Endothelial cell of umbilical vein (primary cell): ENCODE results near the gene LRRK1. TPM values are rescaled to one million over a fixed set of nuclear protein-coding genes. Genes with fewer than 3 reads are reported as not detected.

Experiments used
- BruUV-seq: library from RNA; stranded (reverse); fragments of 400-500 nt; replicated peaks from 2 replicates; lab custom pipeline; 2021; lab: Mats Ljungman, UMichigan
- CTCF ChIA-PET: fragments of 300-600, 350-600 bp; sonication (Branson Sonifier 250); formaldehyde crosslinking; loops from one replicate; lab custom pipeline; 2021; ENCODE audit warnings: antibody characterized with exemption, inconsistent platforms; lab: Charles Lee
- POLR2A ChIA-PET: fragments of 300-600, 350-600 bp; sonication (Branson Sonifier 250); formaldehyde crosslinking; loops from one replicate; lab custom pipeline; 2021; ENCODE audit warnings: antibody characterized with exemption, inconsistent platforms; lab: Charles Lee
- DNase-seq: peaks from one replicate; pipeline ENCODE4 v3.0.0-alpha.2; 2011; ENCODE audit warnings: low read depth, low spot score
- FAIRE-seq: peaks from 2 replicates; lab custom pipeline; 2011; peaks lifted over from hg19 to GRCh38; lab: Jason Lieb, UNC
- H2AFZ ChIP-seq: 2 replicates; pipeline ENCODE4 v1.6.0; 2012; ENCODE audit warnings: low read depth, low read length, control low read depth, inconsistent platforms
- H3K27ac ChIP-seq: 2 replicates; pipeline ENCODE4 v1.5.1; 2011; ENCODE audit warnings: low read depth, mild to moderate bottlenecking, control low read depth, low read length, moderate library complexity; ENCODE audit not compliant: insufficient read depth
- H3K27me3 ChIP-seq, 2 experiments: 2 replicates each; pipeline versions ENCODE4 v1.6.0 to v1.6.1; 2011; ENCODE audit warnings: low read length in 2 of 2, mixed read lengths in 1 of 2; ENCODE audit not compliant: control insufficient read depth in 2 of 2, insufficient read depth in 2 of 2
- H3K36me3 ChIP-seq, 2 experiments: 2 replicates in 1 of 2; 3 replicates in 1 of 2; pipeline ENCODE4 v1.5.1; 2011; ENCODE audit warnings: low read length in 2 of 2, mild to moderate bottlenecking in 1 of 2, moderate library complexity in 1 of 2; ENCODE audit not compliant: control insufficient read depth in 2 of 2, insufficient read depth in 2 of 2; ENCODE audit errors: extremely low read depth in 1 of 2
- H3K4me1 ChIP-seq: 3 replicates; pipeline ENCODE4 v1.5.1; 2011; ENCODE audit warnings: mild to moderate bottlenecking, low read length; ENCODE audit not compliant: control insufficient read depth, insufficient read depth; ENCODE audit errors: extremely low read depth
- H3K4me2 ChIP-seq: 2 replicates; pipeline ENCODE4 v1.6.1; 2011; ENCODE audit warnings: low read length, control low read depth, mixed read lengths; ENCODE audit not compliant: insufficient read depth
- H3K4me3 ChIP-seq, 3 experiments: fragments of 200-600 bp in 1 of 3; sonication (generic), shearing (Covaris generic) in 1 of 3; replicated peaks in 1 of 3; 2 replicates each; pipeline ENCODE4 v1.5.1; 2011 to 2016; ENCODE audit warnings: control low read depth in 3 of 3, low read length in 3 of 3, mild to moderate bottlenecking in 2 of 3, inconsistent platforms in 1 of 3, low read depth in 1 of 3, moderate library complexity in 1 of 3; ENCODE audit not compliant: insufficient read depth in 1 of 3
- H3K79me2 ChIP-seq: 2 replicates; pipeline ENCODE4 v1.6.0; 2012; ENCODE audit warnings: low read length, inconsistent platforms; ENCODE audit not compliant: control insufficient read depth, insufficient read depth
- H3K9ac ChIP-seq: replicated peaks from 2 replicates; pipeline ENCODE3; 2011; ENCODE audit warnings: low read length, control low read depth; ENCODE audit not compliant: insufficient read depth; ENCODE audit errors: extremely low read depth
- H3K9me1 ChIP-seq: replicated peaks from 3 replicates; pipeline ENCODE4 v1.6.0; 2011; ENCODE audit warnings: mild to moderate bottlenecking, low read length; ENCODE audit not compliant: control insufficient read depth, insufficient read depth; ENCODE audit errors: extremely low read depth
- H3K9me3 ChIP-seq: replicated peaks from 2 replicates; pipeline ENCODE4 v1.5.1; 2012; ENCODE audit warnings: low read length, inconsistent platforms; ENCODE audit not compliant: control insufficient read depth, insufficient read depth
- H4K20me1 ChIP-seq: replicated peaks from 2 replicates; pipeline ENCODE3; 2011; ENCODE audit warnings: mild to moderate bottlenecking, low read length; ENCODE audit not compliant: control insufficient read depth, insufficient read depth; ENCODE audit errors: extremely low read depth
- CTCF ChIP-seq, 2 donors: IDR thresholded peaks; 1 replicate in 1 of 2; 2 replicates in 1 of 2; pipeline ENCODE4 v1.5.1; 2011; ENCODE audit warnings: low read length in 2 of 2, mild to moderate bottlenecking in 2 of 2, moderate library complexity in 2 of 2, control low read depth in 1 of 2, inconsistent platforms in 1 of 2, low read depth in 1 of 2; ENCODE audit not compliant: insufficient read depth in 1 of 2; ENCODE audit errors: extremely low read depth in 1 of 2
- EZH2 ChIP-seq: IDR thresholded peaks from 2 replicates; pipeline ENCODE4 v1.6.1; 2012; ENCODE audit warnings: borderline replicate concordance, low read depth, mild to moderate bottlenecking, moderate library complexity, low read length, inconsistent platforms; ENCODE audit not compliant: severe bottlenecking
- FOS ChIP-seq: IDR thresholded peaks from 2 replicates; pipeline ENCODE4 v1.6.1; 2011; ENCODE audit warnings: mild to moderate bottlenecking, low read length, moderate library complexity, borderline replicate concordance; ENCODE audit not compliant: insufficient read depth
- GATA2 ChIP-seq: IDR thresholded peaks from 2 replicates; pipeline ENCODE4 v1.7.0; 2011; ENCODE audit warnings: low read depth, mild to moderate bottlenecking, moderate library complexity, mixed read lengths, low read length; ENCODE audit not compliant: insufficient read length, insufficient read depth
- JUN ChIP-seq: IDR thresholded peaks from 2 replicates; pipeline ENCODE4 v1.6.1; 2011; ENCODE audit warnings: borderline replicate concordance, low read depth; ENCODE audit not compliant: insufficient read length, insufficient read depth
- MAX ChIP-seq: IDR thresholded peaks from 2 replicates; pipeline ENCODE4 v1.6.1; 2011; ENCODE audit not compliant: insufficient read depth, insufficient read length
- MYC ChIP-seq: IDR thresholded peaks from one replicate; pipeline ENCODE4 v1.6.1; 2011; ENCODE audit warnings: mild to moderate bottlenecking, low read depth, low read length
- POLR2A ChIP-seq: IDR thresholded peaks from 2 replicates; pipeline ENCODE4 v1.6.1; 2012; ENCODE audit warnings: low read depth, mild to moderate bottlenecking, control low read depth, low read length
- POLR2AphosphoS5 ChIP-seq: IDR thresholded peaks from 2 replicates; pipeline ENCODE4 v1.6.1; 2012; ENCODE audit warnings: low read depth, mild to moderate bottlenecking, control low read depth, low read length, moderate library complexity; ENCODE audit not compliant: insufficient read depth
- dilution Hi-C: fragments of 300-500 bp; cut with MboI; formaldehyde crosslinking; loops from one replicate; pipeline ENCODE4 v1.15.0; 2019; ENCODE audit warnings: low sequenced_read_pairs; ENCODE audit not compliant: extremely low pct_ligation_motif_present
- intact Hi-C: fragments of 100-400 bp; cut with micrococcal nuclease; formaldehyde crosslinking; loops from one replicate; pipeline ENCODE4 v1.10.0; 2022
- polyA plus RNA-seq, 4 experiments: library from polyadenylated mRNA; depleted of rRNA in 3 of 4; stranded (reverse) in 3 of 4; unstranded in 1 of 4; fragments of >200 nt; gene quantifications; 2 replicates each; pipeline versions ENCODE4 v1.2.1 to v1.2.3, GENCODE V29; 2011 to 2012; ENCODE audit warnings: missing spikeins in 1 of 4
- total RNA-seq: library from RNA; stranded (reverse); gene quantifications from 2 replicates; pipeline ENCODE4 v1.2.3, GENCODE V29; 2021

Gene LRRK1
- total and polyA plus RNA-seq, 2 donors (not counting 3 experiments of a cell fraction or from before 2014, with no cell fraction given): 11.0 to 22.1 TPM

GRCh38 chr15:101054116-101054515, 135.0 kb downstream of the LRRK1 start:
- FAIRE-seq (no peak), DNase-seq (no peak)
- Histone ChIP-seq H3K79me2 (no peaks in the 10 kb centered on the region), H3K9me3 (no peaks in the 10 kb centered on the region), H3K4me2 (no peak overlapping the region), H3K4me1 (no peaks in the 10 kb centered on the region), H3K27ac (no peak overlapping the region), H3K9me1 (no peaks in the 10 kb centered on the region), H4K20me1 (no peaks in the 10 kb centered on the region), H3K36me3 (peaks cover 0 to 28% of the 10 kb centered on the region in 2 experiments), H3K9ac (no peak overlapping the region), H3K27me3 (no peaks in the 10 kb centered on the region), H3K4me3 (no peak overlapping the region), H2AFZ (no peak overlapping the region)
- dilution Hi-C loops (no loop called here), intact Hi-C loops (no loop called here)
- TF ChIP-seq CTCF (IDR thresholded peaks at IDR 0.05; ENCODE audit: extremely low read depth in 1 of 2, insufficient read depth in 1 of 2, low read depth in 1 of 2, low read length in 2 of 2) (no peak), MAX (no peak), EZH2 (no peak), FOS (no peak), JUN (no peak), POLR2AphosphoS5 (no peak), MYC (no peak), GATA2 (no peak), POLR2A (no peak)
- no TSS peak for BruUV-seq
- POLR2A ChIA-PET: no interaction called here
- CTCF ChIA-PET: interaction anchor here (1.2 kb wide), 1 partner anchor 204 kb away, joined by 3 read pairs; no protein-coding TSS in a partner anchor
